ENCODE results near the gene ATP9B.
"Not testable (repeated sequence)": the region's sequence is repeated elsewhere in the genome, so short reads cannot be mapped to it uniquely, and the experiment has no call there.

The ATP9B gene

GRCh38 chr18:79167526-79168190 is 98.5 kb downstream of the ATP9B start:
- in situ Hi-C loops (cut with MboI; ENCODE audit: low pct_unique_long_range_greater_than_20kb, low sequenced_read_pairs, unreplicated experiment): no loop called here
- no peak for DNase-seq (ENCODE audit: low spot score)
- TF ChIP-seq, protein P1, sequence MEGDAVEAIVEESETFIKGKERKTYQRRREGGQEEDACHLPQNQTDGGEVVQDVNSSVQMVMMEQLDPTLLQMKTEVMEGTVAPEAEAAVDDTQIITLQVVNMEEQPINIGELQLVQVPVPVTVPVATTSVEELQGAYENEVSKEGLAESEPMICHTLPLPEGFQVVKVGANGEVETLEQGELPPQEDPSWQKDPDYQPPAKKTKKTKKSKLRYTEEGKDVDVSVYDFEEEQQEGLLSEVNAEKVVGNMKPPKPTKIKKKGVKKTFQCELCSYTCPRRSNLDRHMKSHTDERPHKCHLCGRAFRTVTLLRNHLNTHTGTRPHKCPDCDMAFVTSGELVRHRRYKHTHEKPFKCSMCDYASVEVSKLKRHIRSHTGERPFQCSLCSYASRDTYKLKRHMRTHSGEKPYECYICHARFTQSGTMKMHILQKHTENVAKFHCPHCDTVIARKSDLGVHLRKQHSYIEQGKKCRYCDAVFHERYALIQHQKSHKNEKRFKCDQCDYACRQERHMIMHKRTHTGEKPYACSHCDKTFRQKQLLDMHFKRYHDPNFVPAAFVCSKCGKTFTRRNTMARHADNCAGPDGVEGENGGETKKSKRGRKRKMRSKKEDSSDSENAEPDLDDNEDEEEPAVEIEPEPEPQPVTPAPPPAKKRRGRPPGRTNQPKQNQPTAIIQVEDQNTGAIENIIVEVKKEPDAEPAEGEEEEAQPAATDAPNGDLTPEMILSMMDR (IDR thresholded peaks at IDR 0.05; ENCODE audit: extremely low read depth, insufficient read depth, missing control alignments): no peak

DNA sequence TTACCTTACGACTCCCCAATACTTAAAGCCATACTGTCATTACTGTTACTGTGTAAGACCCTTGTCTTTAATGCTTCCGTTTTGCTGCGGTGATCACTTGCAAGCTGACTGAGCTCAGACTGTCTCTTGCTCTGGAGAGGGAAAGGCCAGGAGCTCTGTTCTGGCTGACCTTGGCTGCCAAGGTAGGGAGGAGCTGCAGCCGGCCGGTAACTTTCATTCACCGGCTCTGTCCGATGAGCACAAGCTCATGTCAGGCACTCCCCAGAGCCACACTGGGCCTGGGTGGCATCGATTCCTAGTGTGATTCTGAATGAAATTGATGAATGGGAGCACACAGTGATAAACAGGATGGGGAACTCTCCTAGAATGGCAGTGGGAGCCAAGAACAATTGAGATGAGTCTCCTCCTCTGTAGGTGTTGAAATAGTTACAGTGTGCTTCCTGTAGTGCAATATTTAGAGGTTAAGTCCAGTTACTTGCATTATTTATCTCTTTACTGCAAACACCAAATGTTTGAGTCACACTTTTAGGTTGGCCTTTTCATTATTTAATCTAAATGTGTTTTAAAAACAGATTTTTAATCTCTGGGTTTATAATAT is 100.9 kb downstream of the ATP9B start:
- TF ChIP-seq, protein P1 (IDR thresholded peaks at IDR 0.05; ENCODE audit: extremely low read depth, insufficient read depth, missing control alignments): no peak
- no peak for DNase-seq (ENCODE audit: low spot score)
- in situ Hi-C loops (cut with MboI; ENCODE audit: low pct_unique_long_range_greater_than_20kb, low sequenced_read_pairs, unreplicated experiment): no loop called here

DNA sequence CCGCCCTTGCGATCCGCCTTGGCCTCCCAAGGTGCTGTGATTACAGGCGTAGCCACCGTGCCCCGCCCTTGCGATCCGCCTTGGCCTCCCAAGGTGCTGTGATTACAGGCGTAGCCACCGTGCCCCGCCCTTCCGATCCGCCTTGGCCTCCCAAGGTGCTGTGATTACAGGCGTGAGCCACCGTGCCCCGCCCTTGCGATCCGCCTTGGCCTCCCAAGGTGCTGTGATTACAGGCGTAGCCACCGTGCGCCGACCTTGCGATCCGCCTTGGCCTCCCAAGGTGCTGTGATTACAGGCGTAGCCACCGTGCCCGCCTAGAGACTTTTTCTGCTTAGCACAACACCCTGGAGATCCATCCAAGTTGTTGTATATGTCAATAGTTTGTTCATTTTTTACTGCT is 103.1 kb downstream of the ATP9B start:
- in situ Hi-C loops (cut with MboI; ENCODE audit: low pct_unique_long_range_greater_than_20kb, low sequenced_read_pairs, unreplicated experiment): not testable (repeated sequence)

DNA sequence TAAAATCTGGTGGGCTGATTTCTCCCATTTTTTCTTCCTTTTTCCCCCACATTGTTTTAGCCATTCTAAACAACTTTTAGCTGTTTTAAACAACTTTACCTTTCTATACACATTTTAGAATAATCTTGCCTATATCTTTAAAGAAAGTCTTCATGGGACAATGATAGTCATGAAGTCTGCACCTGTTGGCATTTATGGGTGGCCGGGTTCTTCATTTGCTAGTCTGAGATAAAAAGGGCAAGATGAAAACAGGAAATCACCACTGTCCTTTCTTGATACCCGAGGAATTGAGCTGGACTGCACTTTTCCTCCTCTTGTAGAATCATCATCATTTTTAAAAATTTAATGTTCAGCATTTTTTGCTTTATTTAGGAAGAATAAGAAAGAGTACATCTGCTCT is 104.5 kb downstream of the ATP9B start:
- in situ Hi-C loops (cut with MboI; ENCODE audit: low pct_unique_long_range_greater_than_20kb, low sequenced_read_pairs, unreplicated experiment): no loop called here
- no peak for DNase-seq (ENCODE audit: low spot score)
- TF ChIP-seq, protein P1 (IDR thresholded peaks at IDR 0.05; ENCODE audit: extremely low read depth, insufficient read depth, missing control alignments): no peak

More for the DNA sequence above, 103.1 kb downstream of the ATP9B start:
- DNase-seq (ENCODE audit: low spot score): not testable (repeated sequence)

GRCh38 chr18:79178113-79178531 is 108.9 kb downstream of the ATP9B start:
- TF ChIP-seq, protein P1 (IDR thresholded peaks at IDR 0.05; ENCODE audit: extremely low read depth, insufficient read depth, missing control alignments): no peak
- no peak for DNase-seq (ENCODE audit: low spot score)
- in situ Hi-C loops (cut with MboI; ENCODE audit: low pct_unique_long_range_greater_than_20kb, low sequenced_read_pairs, unreplicated experiment): no loop called here

DNA sequence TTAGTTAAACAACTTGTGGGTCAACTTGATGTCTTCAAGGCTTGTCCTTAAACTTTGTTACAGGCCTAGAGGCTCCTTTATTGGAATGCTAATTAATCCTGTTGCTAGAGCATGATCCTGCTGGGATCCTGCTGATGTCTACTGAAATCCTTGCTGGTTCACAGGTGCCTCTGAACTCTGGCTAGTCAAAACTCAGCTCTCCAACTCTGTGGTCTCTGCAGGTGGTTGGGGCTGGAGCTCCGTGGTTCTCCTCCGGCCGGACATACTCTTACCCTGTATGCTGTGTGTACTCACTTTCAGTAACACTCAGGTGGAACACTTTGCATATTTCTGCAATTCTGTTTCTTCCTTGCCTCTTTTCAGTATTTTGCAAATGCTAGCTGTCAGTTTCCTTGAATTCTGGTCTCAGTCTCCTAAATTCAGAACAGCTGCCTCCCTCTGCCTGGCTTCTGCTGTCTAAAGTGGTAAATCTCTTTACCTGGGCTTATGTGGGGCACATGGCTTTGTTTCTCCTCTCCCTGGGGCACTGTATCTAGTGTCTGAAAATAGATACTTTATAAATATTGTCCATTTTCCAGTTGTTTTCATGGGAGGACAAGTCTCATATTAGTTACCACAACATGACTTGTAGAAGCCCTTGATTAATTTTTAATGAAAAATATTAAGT is 113.0 kb downstream of the ATP9B start:
- in situ Hi-C loops (cut with MboI; ENCODE audit: low pct_unique_long_range_greater_than_20kb, low sequenced_read_pairs, unreplicated experiment): no loop called here
- TF ChIP-seq, protein P1 (IDR thresholded peaks at IDR 0.05; ENCODE audit: extremely low read depth, insufficient read depth, missing control alignments): no peak
- no peak for DNase-seq (ENCODE audit: low spot score)

DNA sequence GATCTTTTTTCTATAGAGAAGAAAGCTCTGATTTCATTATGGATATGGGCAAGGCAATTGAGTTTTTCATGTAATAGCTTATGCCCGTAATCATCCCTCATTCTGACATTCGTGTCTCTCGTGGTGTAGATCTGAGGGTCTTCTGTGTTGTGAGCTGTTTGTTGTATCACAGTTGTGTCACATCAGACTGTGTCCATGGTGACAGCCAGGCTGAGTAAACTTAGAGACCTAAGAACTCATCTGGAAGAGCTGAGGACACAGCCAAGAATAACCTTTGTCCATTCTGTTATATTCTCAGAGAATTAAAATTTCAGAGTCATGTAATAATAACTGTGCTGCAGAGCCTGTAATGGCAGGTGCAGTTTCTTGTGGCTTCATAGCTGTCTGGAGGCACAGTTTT is 116.5 kb downstream of the ATP9B start:
- TF ChIP-seq, protein P1 (IDR thresholded peaks at IDR 0.05; ENCODE audit: extremely low read depth, insufficient read depth, missing control alignments): no peak
- DNase-seq (ENCODE audit: low spot score): no peak
- in situ Hi-C loops (cut with MboI; ENCODE audit: low pct_unique_long_range_greater_than_20kb, low sequenced_read_pairs, unreplicated experiment): no loop called here

Data from GM13977 (cell line).